NCI-H2171 (cell line): ENCODE data around the gene RIPK3.
A peak's percentile ranks its signal among the peaks of the same experiment; 100 is the strongest.

Experiments used
- DNase-seq: peaks from one replicate; lab custom pipeline; 2025; lab: John Stamatoyannopoulos, UW

The RIPK3 gene

GRCh38 chr14:24300326-24300980 is 39.3 kb downstream of the RIPK3 start:
- DNase-seq, result no peak

GRCh38 chr14:24299255-24300191 is 40.3 kb downstream of the RIPK3 start, which contains the start of the genes DHRS1 and NOP9:
TSS of gene DHRS1 (minus strand) at chr14:24299780. CDS start at chr14:24299106, 674 bp downstream.
TSS of gene NOP9 (plus strand) at chr14:24299850. CDS start at chr14:24299955, 105 bp downstream.
- peak; percentile 84 for DNase-seq

GRCh38 chr14:24298892-24299254 is 40.9 kb downstream of the RIPK3 start:
- no peak for DNase-seq

GRCh38 chr14:24297190-24297964 is 42.4 kb downstream of the RIPK3 start:
- peak; percentile 8 for DNase-seq

DNA sequence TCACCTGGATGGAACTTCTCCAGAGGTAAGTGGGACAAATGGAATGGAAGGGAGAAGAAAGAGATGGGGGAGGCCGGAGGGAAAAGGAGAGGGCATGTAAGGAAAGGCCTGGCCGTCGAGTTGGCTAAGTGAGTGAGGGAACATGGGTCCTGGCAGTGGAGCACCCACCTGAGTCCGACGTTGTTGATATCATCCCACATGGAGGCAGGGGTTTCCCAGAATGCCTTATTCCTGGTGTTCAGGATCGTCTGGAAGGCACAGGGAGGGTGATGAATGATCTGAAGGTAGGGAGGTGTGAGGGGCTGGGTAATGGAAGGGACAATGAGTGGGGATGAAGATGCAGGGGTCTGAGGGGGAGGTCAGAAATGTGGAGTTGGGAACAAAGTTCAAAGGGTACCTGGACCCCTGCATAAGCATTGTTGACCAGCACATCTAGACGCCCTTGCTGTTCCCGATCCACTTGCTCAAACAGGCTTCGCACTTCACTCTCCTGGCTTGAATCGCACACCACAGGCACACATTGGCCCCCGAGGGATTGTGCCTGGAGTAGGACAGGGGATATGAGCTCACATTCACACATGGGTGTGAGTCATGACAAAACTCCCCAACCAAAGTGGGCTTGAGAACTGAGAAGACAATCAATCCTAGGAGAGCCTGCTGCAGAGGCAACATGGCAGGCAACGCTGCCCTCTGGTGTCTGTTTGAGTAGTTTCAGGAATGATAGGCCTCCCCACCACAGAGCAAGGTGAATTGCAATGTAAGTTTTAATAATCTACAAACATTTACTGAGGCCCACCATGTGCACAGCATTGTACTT is 43.2 kb downstream of the RIPK3 start:
- peak; percentile 42 for DNase-seq

GRCh38 chr14:24293525-24293924 is 46.3 kb downstream of the RIPK3 start:
- DNase-seq, result no peak

DNA sequence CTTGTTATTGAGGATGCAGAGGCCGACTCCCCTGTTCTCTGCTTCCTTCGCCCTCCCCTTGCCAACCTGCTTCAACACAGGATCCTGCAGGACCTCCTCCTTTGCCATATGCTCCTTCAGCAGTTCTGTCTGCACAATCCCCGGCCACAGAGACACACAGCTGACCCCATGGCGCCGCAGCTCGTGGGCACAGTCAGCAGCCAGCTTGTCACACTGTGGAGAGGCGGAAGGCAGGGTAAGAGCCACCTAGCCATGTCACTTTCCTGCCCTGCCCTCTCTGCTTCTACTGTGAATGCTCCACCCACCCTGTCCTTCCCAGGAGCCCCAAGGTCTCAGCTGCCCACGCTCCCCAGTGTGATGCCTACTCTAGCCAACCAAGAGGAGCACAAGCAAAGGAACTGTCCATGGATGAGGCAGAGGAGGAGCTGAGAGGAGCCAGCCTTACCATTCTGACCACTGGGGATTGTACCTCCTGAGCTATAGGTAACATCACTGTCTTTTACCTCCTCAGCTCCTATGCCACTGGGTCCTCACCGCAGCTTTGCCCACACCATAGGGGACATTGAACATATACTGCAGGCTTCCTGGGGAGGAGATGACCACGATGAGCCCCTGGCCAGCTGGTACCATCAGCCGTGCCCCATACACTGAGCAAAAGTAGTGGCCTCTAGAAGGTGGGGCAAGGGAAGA is 47.5 kb downstream of the RIPK3 start:
- DNase-seq, result no peak

DNA sequence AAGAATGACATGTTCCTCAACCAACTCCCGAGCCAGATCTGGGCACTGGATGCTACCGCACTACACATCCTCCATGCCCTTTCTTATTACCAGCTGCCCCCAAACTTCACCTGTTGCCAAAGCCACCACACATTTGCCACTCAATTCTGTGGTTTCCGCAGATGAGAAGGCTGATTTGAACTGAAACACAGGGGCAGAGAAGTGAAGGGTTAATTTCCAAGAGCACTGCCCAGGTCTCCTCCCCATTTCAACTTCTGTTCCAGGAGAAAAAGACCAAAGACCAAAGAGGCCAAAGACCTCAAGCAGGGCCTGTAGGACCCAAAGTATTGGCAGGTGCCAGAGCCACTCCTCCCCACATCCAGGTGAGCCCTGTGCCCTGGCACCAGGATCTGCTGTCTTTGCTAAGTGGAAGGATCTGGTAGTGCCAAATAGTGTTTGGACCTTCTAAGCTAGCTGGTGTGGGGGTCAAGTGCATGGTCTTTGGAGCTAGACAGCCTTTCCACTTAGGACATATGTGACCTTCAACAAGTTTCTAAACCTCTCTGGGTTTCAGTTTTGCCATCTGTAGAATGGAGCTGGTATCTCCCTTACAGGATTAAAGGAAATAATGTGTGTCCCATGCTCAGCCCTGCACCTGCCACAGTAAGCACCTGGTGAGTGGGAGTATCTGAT is 48.2 kb downstream of the RIPK3 start:
- no peak for DNase-seq

DNA sequence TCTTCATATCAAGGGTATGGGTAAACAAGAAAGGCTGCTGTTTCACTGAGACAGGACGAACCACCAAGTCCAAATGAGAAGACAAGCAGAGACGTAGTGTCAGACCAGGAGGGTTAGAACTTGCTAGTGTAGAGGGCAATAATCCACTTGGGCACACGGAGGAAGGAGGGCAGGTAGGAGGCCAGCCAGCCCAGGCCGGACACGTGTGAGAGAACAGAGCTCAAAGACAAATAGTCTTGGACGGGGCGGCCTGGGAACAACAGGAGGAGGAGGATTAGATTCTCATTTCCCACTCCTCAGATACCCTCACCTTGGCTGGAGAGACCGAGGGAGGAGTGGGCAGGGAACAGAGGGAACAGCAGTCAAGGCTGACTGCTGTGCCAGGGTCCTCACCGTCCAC is 49.0 kb downstream of the RIPK3 start:
- DNase-seq, result no peak

DNA sequence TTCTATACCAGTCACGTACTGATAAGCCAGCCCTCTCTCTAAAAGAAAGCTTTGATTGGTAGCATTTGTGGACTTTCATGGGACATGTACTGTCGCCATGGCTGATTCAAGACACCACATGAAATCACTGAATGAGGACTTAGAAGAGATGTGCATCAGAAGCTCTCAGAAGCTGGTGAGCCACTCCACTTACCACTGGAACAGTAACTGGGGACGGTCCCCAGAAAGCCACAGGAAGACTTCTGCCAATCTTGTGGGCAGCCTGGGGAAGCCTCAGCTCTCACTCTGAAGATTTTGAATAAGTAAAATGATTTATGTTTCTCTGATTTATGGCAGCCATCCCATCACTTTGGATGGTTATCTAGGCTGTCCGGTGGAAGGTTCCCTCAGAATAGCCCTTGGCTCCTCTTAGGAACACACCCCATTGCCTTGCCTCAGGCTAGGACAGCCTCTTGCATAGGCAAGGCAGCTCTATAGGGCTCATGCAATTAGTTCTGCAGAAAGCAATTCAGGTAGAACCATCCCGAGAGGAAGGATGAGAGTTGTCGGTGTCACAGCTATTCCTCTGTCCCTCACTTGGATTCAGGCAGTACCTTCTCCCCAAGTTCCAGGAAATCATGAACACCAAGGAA is 50.0 kb downstream of the RIPK3 start:
- no peak for DNase-seq

GRCh38 chr14:24286996-24287395 is 52.8 kb downstream of the RIPK3 start:
- DNase-seq, result no peak
